Natural killer cell (primary cell): ENCODE measurements around the gene DNAAF2. TPM values are rescaled to one million over a fixed set of nuclear protein-coding genes. Genes with fewer than 3 reads are reported as not detected.
A peak's percentile ranks its signal among the peaks of the same experiment; 100 is the strongest.

Source experiments
- ATAC-seq, 3 donors: fragments of 150-1000 bp in 2 of 3; fragments of 200-7000 bp in 1 of 3; cut with Tn5 transposase; 1 replicate in 1 of 3; 2 replicates in 2 of 3; pipeline ENCODE4 v1.10.0; 2021; ENCODE audit warnings: mild to moderate bottlenecking in 2 of 3, moderate library complexity in 2 of 3
- DNase-seq, 2 donors: peaks; one replicate each; pipeline versions ENCODE4 v3.0.0 to v3.0.0-alpha.2; 2013 to 2021; ENCODE audit warnings: mixed read lengths in 1 of 2
- H3K27ac ChIP-seq: one replicate; pipeline ENCODE4 v1.5.1; 2013; ENCODE audit warnings: mild to moderate bottlenecking, low read length
- H3K27me3 ChIP-seq: one replicate; pipeline ENCODE4 v1.6.1; 2013; ENCODE audit warnings: low read length; ENCODE audit not compliant: control insufficient read depth, insufficient read depth
- H3K36me3 ChIP-seq: one replicate; pipeline ENCODE4 v1.6.1; 2013; ENCODE audit warnings: low read length; ENCODE audit not compliant: control insufficient read depth, insufficient read depth
- H3K4me1 ChIP-seq: one replicate; pipeline ENCODE4 v1.6.1; 2013; ENCODE audit warnings: low read length; ENCODE audit not compliant: control insufficient read depth, insufficient read depth
- H3K4me3 ChIP-seq: one replicate; pipeline ENCODE4 v1.5.1; 2013; ENCODE audit warnings: low read length
- H3K9me3 ChIP-seq: one replicate; pipeline ENCODE4 v1.6.1; 2013; ENCODE audit warnings: low read length; ENCODE audit not compliant: control insufficient read depth, insufficient read depth
- H3K27ac Mint-ChIP-seq, 2 donors: one replicate each; pipeline ENCODE4 v1.8.0; 2022; ENCODE audit warnings: mild to moderate bottlenecking in 2 of 2, mixed read lengths in 2 of 2, moderate library complexity in 1 of 2
- H3K27me3 Mint-ChIP-seq, 2 donors: one replicate each; pipeline ENCODE4 v1.8.0; 2022; ENCODE audit warnings: low read depth in 2 of 2, mixed read lengths in 2 of 2
- H3K36me3 Mint-ChIP-seq: one replicate; pipeline ENCODE4 v1.8.0; 2022; ENCODE audit warnings: mixed read lengths
- H3K4me1 Mint-ChIP-seq, 2 donors: one replicate each; pipeline ENCODE4 v1.8.0; 2022; ENCODE audit warnings: mixed read lengths in 2 of 2
- H3K4me3 Mint-ChIP-seq: one replicate; pipeline ENCODE4 v1.8.0; 2022; ENCODE audit warnings: mild to moderate bottlenecking, moderate library complexity, mixed read lengths
- H3K9me3 Mint-ChIP-seq, 2 donors: one replicate each; pipeline ENCODE4 v1.8.0; 2022; ENCODE audit warnings: mixed read lengths in 2 of 2
- CTCF ChIP-seq: fragments of 200-600 bp; IDR thresholded peaks from one replicate; pipeline ENCODE4 v1.8.0; 2022; ENCODE audit warnings: antibody characterized with exemption
- WGBS: methylation state at CpG from one replicate; pipeline ENCODE4 v1.1.7; 2013; ENCODE audit warnings: missing lambda C conversion rate; ENCODE audit not compliant: insufficient coverage; 5-methylcytosine and 5-hydroxymethylcytosine counted together
- intact Hi-C: fragments of 100-400 bp; cut with micrococcal nuclease; formaldehyde crosslinking; loops from one replicate; pipeline ENCODE4 v1.14.2; 2022
- total RNA-seq, 4 donors: library from RNA; stranded (reverse); fragments of 120-200 nt in 1 of 4; gene quantifications; one replicate each; pipeline versions ENCODE4 v1.2.3 to v1.2.4, GENCODE V29; 2013 to 2022

Gene DNAAF2
- total RNA-seq, 3 donors from 2014 or later (not counting 1 experiment from before 2014, with no cell fraction given), result 10.5 to 16.2 (median 11.4) TPM

- Histone ChIP-seq H3K4me1 (peaks cover 18% of the 10 kb centered on the region), H3K27me3 (no peaks in the 10 kb centered on the region), H3K27ac (peak overlapping the region; percentile 2), H3K36me3 (no peaks in the 10 kb centered on the region), H3K4me3 (no peak overlapping the region), H3K9me3 (no peaks in the 10 kb centered on the region)
- H3K4me1 Mint-ChIP-seq, result peaks cover 17 to 20% of the 10 kb centered on the region in 2 donors
- whole genome bisulfite sequencing, result 51% methylated on average over 3 of the region's 4 CpGs
- H3K9me3 Mint-ChIP-seq, result no peaks in the 10 kb centered on the region
- DNase-seq, result no peak
- no peak for ATAC-seq
- no peak for TF ChIP-seq CTCF
- H3K36me3 Mint-ChIP-seq, result no peaks in the 10 kb centered on the region
- H3K27ac Mint-ChIP-seq, result peak overlapping the region; percentile 25 to 56
- H3K4me3 Mint-ChIP-seq, result no peak overlapping the region
- intact Hi-C loops, result no loop called here
- no peaks in the 10 kb centered on the region for H3K27me3 Mint-ChIP-seq
Measured at GRCh38 chr14:49594347-49595091, 40.5 kb downstream of the DNAAF2 start.

- peaks cover 4 to 8% of the 10 kb centered on the region in 2 donors for H3K4me1 Mint-ChIP-seq
- Histone ChIP-seq H3K27ac (no peak overlapping the region), H3K36me3 (no peaks in the 10 kb centered on the region), H3K4me1 (peaks cover 12% of the 10 kb centered on the region), H3K27me3 (no peaks in the 10 kb centered on the region), H3K9me3 (no peaks in the 10 kb centered on the region), H3K4me3 (no peak overlapping the region)
- ATAC-seq (no peak), DNase-seq (no peak)
- no peaks in the 10 kb centered on the region for H3K27me3 Mint-ChIP-seq
- no peak for TF ChIP-seq CTCF
- H3K36me3 Mint-ChIP-seq, result no peaks in the 10 kb centered on the region
- no peaks in the 10 kb centered on the region for H3K9me3 Mint-ChIP-seq
- intact Hi-C loops, result no loop called here
- H3K27ac Mint-ChIP-seq, result no peak overlapping the region
- no peak overlapping the region for H3K4me3 Mint-ChIP-seq
- WGBS, result 100% methylated on average over 1 of the region's 3 CpGs
Measured at GRCh38 chr14:49593016-49593415, 42.0 kb downstream of the DNAAF2 start.

- H3K27ac ChIP-seq, result no peak overlapping the region
- no peak overlapping the region for H3K27ac Mint-ChIP-seq
- no peak for TF ChIP-seq CTCF
- H3K9me3 ChIP-seq, result no peaks in the 10 kb centered on the region
- H3K27me3 ChIP-seq, result no peaks in the 10 kb centered on the region
- peaks cover 12% of the 10 kb centered on the region for H3K4me1 ChIP-seq
- no peak overlapping the region for H3K4me3 ChIP-seq
- no peak overlapping the region for H3K4me3 Mint-ChIP-seq
- WGBS, result 80% methylated on average over 1 of the region's 3 CpGs
- H3K36me3 ChIP-seq, result peaks cover under 1% of the 10 kb centered on the region
- intact Hi-C loops, result loop anchor here (10.0 kb wide), 1 partner anchor 775 kb away; no protein-coding TSS in a partner anchor
- H3K36me3 Mint-ChIP-seq, result no peaks in the 10 kb centered on the region
- DNase-seq (no peak), ATAC-seq (no peak)
- H3K27me3 Mint-ChIP-seq, result no peaks in the 10 kb centered on the region
- no peaks in the 10 kb centered on the region for H3K9me3 Mint-ChIP-seq
- H3K4me1 Mint-ChIP-seq, result peaks cover 22 to 25% of the 10 kb centered on the region in 2 donors
Measured at GRCh38 chr14:49589387-49589786, 45.7 kb downstream of the DNAAF2 start.
